GM19463 (cell line): ENCODE measurements around the gene CASQ2.
"Not testable (repeated sequence)": the region's sequence is repeated elsewhere in the genome, so short reads cannot be mapped to it uniquely, and the experiment has no call there.

Source experiments
- ATAC-seq: cut with Tn5 transposase; IDR thresholded peaks from one replicate; pipeline ENCODE4 v1.9.1; 2021; ENCODE audit warnings: mild to moderate bottlenecking, moderate library complexity; ENCODE audit not compliant: unreplicated experiment

The CASQ2 gene

DNA sequence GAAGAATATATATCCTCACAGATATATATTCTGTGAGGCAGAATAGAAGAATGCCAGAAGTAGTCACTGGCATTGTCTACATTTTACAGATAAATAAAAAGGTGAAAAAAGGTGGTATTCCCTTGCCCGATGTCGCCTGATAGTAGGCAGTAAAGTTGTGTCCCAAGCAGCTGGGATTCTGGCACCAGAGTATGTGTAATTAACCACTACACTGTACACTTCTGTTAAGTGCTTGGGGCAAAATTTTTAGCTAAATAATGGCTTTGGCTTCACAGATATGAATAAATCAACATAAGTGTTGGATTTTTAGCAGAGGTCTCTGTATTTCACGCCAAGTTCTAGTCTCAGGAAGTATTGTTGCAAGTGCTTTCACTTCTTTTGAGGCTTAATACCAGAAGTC lies 13.3 kb upstream of the CASQ2 start:
- no peak for ATAC-seq

DNA sequence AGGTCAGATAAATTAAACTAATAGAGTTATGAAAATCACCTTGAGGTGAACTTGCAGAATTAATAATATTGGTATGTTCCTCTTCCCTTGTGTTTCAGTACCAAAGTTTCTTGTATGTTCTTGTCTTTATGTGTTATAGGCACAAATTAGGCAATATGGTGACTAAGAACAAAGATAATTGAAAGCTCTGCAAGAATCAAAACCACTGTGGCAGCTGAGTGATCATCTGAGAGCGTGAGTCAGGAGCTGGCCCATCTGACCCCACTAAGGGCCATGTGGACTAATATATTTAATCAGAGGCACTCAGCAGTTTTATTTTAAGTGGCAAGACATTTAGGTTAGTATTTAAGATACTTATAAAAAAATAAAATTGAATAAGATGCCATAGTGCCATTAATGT lies 12.8 kb upstream of the CASQ2 start:
- no peak for ATAC-seq

DNA sequence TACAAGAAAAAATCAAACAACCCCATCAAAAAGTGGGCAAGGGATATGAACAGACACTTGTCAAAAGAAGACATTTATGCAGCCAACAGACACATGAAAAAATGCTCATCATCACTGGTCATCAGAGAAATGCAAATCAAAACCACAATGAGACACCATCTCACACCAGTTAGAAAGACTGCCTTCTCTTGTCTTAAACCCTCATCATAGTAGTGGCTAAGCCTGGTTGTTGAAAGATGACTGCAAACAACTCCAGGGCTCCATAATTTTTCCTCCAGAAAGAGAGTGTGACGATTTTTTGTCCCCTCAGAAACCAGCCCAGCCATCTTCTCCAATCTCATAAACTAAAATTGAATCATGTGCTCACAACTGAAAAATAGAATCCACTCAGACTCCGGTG lies 12.1 kb upstream of the CASQ2 start:
- not testable (repeated sequence) for ATAC-seq

DNA sequence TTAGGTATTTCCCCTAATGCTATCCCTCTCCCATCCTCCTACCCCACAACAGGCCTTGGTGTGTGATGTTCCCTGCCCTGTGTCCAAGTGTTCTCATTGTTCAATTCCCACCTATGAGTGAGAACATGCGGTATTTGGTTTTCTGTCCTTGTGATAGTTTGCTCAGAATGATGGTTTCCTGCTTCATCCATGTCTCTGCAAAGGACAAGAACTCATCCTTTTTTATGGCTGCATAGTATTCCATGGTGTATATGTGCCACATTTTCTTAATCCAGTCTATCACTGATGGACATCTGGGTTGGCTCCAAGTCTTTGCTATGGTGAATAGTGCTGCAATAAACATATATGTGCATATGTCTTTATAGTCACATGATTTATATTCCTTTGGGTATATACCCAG lies 10.6 kb upstream of the CASQ2 start:
- ATAC-seq = not testable (repeated sequence)

DNA sequence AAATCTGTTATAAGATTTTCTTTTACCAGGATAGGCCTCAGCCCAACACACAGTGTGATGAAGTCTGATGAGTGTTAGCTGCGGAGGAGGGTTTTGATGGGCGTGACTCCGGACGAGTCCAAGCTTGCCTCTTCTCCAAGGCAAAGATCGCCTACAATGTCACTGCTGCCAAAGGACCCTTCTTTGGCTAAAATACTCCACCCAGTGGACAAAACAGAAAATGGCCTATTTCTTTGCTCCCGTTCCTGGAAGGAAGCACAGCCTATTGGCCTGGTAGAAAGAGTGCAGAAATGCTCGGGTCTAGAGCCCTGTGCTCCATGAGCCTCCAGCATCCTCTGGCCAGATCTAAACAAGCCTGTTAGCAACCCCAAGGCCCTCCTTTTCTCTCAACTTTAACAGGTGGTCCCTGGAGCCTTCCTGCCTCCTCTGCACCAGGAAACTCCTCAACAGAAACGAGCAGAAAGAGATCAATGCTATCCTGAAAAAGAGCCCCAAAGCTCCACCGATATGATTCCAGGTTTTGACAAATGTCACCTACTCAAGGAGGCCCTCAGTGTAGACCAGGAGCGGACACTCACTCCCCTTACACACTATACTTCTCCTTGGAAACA lies 3.4 kb upstream of the CASQ2 start:
- ATAC-seq = peak; percentile 89

DNA sequence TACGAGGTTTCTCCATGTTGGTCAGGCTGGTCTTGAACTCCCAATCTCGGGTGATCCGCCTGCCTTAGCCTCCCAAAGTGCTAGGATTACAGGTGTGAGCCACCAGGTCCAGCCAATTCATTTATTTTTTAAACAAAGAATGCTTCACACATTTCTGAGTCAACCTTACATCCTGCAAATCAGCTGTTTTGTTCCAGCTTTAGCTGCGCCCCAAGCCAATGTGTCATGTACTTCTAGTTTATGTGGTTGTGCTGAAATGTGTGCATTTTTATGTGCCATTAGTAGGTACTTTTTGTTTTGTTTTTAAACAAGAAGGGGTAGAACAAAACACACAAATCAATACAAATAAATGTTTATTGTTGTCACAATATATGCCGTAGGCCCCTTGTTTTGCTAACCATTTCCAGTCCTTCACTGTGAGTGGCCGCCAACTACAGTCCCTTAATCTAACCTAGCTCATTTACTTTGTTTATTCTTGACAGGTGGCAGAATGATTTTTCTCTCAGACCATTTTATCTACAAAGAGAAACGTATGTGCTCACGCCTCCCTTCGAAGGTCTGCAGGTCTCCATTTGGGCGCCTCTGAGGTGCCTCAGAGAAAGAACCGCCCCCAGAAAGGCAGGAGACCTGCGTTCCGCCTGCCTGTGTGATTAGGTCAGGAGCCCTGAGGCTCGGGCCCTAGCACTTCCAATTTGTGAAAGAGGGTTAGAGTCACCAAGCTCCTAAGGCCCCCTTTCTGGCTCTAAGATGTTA lies 2.8 kb upstream of the CASQ2 start:
- peak; percentile 23 for ATAC-seq

DNA sequence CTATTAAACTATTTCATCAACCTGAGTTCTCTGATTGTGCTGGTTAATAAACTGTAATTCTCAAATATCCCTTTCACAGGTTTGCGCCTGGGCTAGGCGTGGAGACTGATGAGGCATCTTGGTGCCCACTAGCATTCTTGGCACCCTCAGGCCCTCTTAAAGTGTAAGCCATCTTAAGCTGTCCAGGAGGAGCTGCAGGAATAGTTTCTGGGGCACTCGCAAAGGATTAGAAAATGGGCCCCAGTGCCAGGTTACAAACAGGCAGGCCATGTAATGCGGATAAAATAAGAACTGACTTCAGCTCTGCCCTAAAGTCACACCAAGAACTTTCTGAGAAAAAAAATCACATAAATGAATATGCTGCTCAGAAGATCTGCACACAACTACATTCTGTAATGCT lies 1.1 kb downstream of the CASQ2 start:
- no peak for ATAC-seq

DNA sequence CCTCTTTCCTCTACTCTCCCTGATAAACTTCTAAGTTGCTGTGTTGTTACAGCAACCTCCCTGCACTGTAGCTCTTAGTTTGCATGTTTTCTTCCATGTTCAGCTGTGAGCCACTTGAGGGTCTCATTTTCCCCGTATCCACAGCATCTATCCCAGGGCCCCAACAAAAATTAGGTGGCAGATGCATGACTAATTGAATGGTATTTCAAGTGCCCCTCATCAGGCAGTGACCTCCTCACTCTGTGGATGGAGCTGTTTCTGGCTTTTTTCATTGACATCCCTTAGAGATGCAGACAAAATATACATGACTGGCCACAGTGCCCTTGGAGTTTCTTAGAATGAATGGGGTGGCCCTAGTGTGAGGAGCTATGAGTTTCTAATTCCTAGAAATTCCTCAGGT lies 3.4 kb downstream of the CASQ2 start:
- ATAC-seq = no peak

DNA sequence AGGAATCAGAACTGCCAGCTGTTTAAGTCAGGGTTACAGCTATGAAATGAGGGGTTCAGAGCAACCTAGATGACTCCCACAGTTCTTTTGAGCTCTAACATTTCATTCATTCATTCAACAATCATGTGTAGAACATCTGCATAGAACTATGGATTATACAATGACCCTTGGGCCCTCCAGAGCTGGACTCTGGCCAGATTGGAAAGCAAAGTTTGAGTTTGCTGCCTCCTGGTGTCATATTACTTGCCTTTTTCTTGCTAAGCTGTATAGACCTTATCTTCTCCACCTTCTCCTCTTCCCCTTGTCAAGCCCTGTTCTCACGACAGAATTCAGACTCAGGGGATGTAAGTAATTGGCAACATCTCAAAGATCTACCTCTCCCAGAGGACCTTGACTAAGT lies 4.0 kb downstream of the CASQ2 start:
- ATAC-seq = no peak

DNA sequence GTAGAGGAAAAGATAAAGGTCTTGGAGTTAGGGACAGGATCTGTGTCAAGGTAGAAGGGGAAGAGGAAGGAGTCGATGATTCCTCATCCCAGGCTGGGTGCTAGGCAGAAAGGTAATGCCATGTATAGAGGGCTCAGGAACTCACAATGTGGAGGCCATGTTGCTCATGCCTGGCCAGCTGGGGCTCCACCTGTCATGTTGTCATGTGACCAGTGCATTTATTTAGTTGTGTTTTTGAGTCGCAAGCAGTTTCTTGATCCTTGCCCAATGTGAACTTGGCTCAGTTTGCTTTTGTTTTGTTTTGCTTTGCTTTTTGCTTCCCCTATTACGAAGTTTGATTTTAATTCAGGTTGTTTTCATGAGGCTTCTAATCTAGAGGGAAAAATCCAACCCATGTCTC lies 5.7 kb downstream of the CASQ2 start:
- ATAC-seq = no peak

DNA sequence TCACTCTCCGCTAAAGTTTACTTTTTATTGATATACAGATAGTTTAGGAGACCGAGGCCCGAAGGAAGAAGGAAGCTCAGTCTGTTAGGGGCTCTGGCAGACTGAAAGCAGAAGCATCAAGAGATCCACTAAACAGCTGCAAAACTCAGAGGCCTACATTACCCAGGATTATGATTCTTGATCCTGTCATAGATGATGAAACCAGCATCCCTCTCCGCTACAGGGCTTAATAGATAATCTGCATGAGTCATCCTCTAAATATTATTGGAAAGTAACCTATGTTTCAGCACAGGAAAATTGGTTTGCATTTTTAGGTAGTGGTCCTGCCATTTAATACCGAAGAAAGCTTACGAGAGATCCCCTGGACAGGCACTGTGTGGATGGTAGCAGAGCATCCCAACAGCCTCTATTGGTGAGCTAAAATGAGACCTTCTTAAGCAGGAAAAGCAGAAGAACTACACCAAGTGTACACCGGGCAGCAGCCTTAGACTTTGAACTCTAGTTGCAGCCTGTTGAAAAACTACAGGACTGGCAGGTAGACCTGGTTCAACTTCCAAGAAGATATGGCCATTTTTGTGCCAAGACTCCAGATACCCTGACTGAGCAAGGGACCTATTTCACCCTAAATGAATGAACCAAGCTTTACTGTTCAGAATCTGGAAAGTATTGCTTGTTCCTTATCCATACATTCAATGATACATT lies 6.8 kb downstream of the CASQ2 start:
- ATAC-seq = no peak

DNA sequence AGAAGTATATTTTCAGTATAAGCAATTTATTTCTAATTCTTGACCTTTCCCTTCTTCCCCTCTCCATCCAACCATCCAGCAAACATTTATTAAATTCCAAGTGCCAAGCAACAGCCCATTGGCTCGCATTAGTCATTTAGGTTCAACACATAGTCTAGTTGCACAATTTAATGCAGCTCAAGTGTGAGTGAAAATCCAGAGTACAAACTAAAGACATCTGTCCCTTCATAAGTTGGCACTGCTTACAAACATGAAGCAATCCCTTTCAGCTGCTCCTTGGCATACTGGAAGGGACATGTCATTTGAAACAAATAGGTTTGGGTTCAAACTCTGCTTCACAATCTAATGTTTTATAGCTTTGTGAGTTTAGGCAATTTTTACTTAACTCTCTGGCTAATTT lies 10.7 kb downstream of the CASQ2 start:
- no peak for ATAC-seq

DNA sequence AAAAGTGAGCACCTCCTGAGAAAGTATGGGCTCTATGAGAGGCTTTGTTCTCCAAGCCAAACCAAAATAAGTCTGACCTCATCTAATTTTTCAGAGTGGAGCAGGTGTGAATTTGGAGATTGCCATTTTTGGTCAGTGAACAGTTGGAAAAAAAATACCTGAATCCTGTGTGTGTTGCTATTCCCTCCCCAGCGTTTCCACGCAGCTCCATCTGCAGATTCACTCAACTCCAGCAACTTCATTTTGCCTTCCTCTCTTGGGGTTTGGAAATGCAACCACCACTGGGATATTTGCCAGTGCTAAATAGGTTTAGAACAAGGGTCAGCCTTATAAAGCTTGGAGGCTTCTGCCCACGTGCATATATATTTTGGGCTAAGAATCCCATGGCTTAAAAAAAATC lies 11.2 kb downstream of the CASQ2 start:
- ATAC-seq = no peak

DNA sequence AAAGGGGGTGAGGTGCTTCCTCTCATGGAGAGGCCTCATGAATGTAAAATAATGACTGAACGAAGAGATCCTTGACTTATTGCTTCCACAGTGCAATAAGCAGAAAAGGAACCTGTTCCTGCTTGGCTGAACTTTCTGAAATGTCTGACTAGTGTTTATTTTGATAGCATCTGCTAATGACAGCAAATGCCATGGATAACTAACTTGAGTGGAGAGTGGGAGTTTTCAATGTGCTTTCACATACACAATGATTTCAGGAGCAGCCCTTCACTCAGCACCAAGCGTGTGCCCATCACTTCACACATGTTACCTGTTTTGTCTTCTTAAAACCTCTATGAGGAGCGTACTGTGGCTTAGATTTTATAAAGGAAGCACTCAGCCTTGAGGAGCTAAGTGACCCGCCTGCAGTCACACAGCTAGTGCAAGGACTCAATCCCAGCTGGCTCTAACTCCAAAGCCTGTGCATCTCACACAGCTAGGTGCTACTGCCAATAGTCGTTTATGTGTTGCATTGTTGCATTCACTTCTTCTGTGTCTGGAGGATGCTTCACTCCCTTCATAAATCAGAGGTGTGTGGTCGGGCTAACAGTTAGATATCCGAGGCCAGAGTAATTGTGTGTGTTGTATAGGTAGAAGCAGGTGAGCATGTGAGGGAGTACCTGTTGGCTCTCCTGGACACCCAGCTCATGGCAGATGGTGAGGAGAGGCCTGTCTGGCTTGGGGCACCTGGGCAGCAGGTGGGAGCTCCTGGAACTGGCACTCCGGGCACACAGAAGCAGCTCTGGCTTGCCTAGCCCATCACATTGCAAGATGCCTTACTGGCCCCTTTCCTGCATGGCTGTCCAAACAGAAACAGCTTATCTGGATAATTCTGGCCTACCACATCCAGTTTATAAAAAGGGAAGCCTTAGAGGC lies 12.8 kb downstream of the CASQ2 start:
- ATAC-seq = no peak

DNA sequence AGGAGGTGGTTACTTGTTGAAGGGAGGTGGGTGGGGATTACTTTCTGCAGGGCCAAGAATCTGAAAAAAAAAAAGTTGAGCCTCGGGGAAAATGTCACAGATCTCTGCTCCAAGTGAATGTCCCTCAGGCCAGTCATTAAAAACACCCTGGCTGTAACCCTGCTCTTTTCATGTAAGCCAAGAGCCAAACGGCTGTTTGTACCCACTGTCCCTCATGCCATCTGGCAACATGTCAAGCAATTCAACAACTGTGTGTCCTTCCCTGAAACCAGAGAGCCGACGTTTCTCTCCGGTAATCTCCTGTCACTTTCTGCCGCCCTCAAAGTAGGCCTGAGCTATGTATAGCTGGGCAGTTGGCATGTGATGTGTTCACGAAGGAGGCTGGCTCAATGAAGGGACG lies 14.7 kb downstream of the CASQ2 start:
- no peak for ATAC-seq

DNA sequence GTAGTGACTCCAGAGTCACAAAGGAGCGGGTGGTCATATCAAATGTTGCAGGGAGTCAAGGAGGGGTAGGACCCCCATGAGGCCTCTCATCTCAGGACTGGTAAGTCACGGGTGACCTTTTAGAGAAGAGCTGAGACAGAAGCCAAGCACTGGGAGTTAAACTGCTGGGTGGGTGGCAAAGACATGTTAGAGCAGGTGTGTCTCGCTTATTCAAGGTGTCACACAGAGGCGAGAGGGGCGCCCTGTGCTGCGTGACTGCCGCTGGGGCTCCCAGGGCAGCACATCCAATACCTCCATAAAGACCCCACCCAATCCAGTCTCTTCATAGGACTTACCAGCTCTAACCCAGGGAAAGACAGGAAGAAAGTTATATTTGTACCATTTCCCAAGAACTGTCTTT lies 15.2 kb downstream of the CASQ2 start:
- no peak for ATAC-seq

DNA sequence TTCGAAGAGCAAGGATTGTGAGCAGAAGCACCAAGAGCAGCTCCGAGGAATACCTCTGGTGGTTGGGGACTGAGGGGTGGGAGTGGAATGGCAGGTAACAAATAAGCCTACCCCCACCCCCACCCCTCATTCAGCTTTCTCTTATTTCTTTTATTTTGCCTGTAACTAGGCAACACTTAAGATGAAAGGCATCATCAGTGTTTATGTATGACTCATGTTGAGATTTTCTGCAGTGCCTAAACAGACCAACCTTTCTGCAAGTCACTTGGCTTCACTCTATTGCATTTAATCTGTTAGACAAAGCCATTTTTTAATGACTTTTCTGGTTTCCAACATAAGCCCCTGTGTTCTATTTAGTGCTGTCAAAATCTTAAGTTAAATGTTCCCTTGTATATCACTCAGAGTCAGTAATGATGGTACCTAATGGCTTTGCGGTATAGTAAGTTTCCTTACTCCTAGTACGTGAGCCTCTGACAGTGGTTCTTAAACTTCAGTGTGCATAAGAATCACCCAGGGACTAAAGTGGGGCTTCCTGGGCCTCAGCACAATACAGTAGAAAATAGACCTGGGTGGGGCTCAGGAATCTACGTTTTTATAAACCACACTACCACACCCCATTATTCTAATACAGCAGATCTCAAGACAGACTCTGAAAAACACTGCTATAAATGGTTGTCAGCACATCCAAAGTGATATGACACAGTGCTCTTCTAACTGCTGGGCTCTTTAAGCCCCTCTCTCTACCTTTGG lies 19.9 kb downstream of the CASQ2 start:
- ATAC-seq = no peak

DNA sequence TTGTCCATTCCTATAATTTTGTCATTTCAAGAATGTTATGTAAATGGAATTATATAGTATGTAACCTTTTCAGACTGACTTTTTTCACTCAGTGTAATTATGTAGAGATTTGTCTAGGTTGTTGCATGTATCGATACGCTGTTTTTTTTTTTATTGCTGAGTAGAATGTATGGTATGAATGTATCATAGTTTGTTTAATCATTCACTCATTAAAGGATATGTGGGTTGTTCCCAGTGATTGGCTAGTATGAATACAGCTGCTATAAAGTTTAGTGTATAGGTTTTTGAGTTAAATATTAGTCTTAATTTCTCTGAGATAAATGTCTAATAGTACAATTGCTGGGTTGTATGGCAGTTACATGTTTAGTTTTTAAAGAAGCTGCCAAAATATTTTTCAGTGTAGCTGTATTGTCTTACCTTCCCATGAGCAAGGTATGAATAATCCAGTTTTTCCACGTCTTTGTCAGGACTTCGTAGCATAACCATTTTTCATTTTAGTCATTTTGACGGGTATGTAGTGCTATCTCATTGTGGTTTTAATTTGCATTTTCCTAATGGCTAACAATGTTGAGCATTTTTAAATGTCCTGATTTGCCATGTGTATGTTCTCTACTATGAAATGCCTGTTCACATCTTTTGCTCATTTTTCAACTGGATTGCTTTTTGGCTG lies 22.4 kb downstream of the CASQ2 start:
- no peak for ATAC-seq

DNA sequence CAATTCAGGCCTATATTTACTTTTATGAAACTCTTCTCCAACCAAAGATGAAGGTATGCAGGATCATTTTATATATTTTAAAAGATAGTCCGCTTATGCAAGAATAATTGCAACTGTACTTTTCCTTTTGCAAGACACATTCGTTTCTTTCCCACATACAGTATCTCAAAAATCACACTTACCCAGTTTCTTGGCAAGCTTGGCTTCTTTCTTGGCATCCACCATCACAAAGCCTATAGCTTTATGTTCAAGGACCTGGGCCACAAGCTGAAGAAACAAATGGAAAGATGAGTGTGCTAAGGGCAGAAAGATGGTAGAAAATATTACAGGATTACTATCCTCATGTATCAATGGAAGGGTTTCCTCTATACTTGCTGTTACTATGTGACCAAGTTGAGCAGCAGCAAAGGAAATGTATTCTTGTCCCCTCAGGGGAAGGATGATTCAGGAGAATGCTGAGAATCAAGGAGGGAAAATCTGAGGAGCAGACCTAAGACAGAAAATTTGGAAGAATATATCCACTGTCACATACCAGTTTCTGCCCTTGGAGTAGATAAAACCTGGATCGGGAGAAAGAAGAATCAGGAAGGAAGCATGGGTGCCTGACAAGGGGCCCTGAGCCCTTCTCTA lies 23.8 kb downstream of the CASQ2 start:
- no peak for ATAC-seq

DNA sequence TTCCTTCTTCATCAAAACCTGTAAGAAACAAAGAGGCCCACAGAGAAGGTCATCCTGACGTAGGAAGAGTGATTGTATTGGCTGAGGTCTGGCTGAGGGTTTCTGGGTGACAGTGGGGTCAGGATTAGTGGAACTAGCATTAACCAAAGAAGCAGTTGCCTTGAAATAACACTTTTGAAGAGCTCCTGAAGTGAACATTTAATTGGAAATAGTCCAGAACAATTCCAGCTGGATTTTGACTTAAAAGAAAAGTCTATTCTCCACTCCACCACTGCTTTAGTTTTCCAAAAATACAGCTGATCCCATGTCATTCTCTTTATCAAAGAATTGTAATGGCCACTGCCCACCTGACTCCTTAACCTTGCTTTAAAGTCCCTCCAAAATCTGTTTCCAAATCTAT lies 27.7 kb downstream of the CASQ2 start:
- no peak for ATAC-seq
